Memory B cell (primary cell): ENCODE data around the gene IKZF1.

ENCODE experiments used
- ATAC-seq: fragments of 150-1000 bp; cut with Tn5 transposase; 2 replicates; pipeline ENCODE4 v1.10.0; 2021; ENCODE audit warnings: low read depth, mild to moderate bottlenecking, moderate library complexity
- DNase-seq, 2 donors: peaks; one replicate each; pipeline ENCODE4 v3.0.0; 2022; ENCODE audit warnings: low spot score in 2 of 2
- H3K27ac Mint-ChIP-seq: one replicate; pipeline ENCODE4 v1.8.0; 2022; ENCODE audit warnings: mild to moderate bottlenecking, moderate library complexity, mixed read lengths
- H3K27me3 Mint-ChIP-seq: one replicate; pipeline ENCODE4 v1.8.0; 2022; ENCODE audit warnings: mixed read lengths
- H3K36me3 Mint-ChIP-seq: one replicate; pipeline ENCODE4 v1.8.0; 2022; ENCODE audit warnings: mild to moderate bottlenecking, mixed read lengths
- H3K4me1 Mint-ChIP-seq: one replicate; pipeline ENCODE4 v1.8.0; 2022; ENCODE audit warnings: mixed read lengths
- H3K4me3 Mint-ChIP-seq: one replicate; pipeline ENCODE4 v1.8.0; 2022; ENCODE audit warnings: mild to moderate bottlenecking, moderate library complexity, mixed read lengths
- H3K9me3 Mint-ChIP-seq: one replicate; pipeline ENCODE4 v1.8.0; 2022; ENCODE audit warnings: mixed read lengths

Gene IKZF1

DNA sequence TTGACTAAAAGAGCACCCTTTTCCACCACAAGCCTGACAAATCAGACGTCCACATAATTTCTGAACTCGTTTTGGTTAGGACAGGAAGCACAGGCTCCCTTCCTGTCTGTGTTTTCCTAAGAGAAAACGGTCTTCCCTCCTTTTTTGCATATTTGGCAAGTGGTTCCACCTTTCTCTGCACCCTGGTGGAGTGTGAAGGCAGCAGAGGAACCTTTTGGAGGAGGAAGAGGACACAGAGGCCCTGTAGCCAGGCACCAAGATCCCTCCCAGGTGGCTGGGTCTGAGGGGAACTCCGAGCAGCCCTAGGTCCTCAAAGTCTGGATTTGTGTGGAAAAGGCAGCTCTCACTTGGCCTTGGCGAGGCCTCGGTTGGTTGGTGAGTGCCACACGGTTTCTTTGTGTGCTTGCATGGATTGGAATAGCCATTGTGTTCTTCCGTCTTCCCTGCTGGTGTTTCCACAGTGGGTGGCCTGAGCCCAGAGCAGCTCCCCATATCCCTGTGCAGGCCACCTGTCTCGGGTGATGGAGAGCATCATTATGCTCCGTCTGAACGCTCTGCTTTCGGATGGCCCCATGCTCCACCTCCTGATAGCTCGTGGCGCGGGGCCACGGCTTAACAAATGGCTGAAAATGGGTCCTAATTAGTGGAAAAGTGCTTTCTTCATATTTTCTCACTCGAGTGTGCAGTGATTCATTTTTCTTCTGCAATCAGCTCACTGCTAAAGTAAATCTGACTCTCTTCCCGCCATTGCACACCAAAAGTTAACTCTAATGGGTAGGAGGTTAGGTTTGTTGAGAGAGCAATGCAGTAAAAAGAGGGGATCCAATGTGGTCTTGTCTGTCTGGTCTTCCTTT is 4.2 kb downstream of the IKZF1 start:
- peak overlapping the region; percentile 100 for H3K4me3 Mint-ChIP-seq
- H3K36me3 Mint-ChIP-seq: peaks cover 19% of the 10 kb centered on the region
- H3K27ac Mint-ChIP-seq: peak overlapping the region; percentile 96
- no peaks in the 10 kb centered on the region for H3K27me3 Mint-ChIP-seq
- peaks cover 32% of the 10 kb centered on the region for H3K4me1 Mint-ChIP-seq
- ATAC-seq (no peak), DNase-seq (no peak)
- no peaks in the 10 kb centered on the region for H3K9me3 Mint-ChIP-seq

DNA sequence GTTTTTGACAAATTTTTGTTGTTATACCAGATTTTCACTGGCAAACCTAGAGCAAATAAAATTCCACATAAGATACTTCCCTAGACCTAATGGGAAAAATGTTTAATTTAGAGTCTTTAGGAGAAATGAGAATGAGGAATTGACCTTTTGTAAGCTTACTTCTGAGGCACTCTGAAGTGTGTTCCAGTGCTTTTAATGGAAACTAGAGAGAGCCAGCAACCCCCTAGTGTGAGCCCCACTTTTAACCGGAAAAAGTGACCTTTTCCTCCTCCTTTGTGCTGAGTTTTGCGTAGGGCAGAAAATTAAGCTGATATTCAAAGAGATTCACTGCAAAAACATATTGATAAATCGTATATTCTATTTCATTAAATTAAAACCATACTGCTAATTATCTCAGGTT is 5.2 kb downstream of the IKZF1 start:
- DNase-seq: no peak
- peak overlapping the region; percentile 100 for H3K4me3 Mint-ChIP-seq
- H3K27ac Mint-ChIP-seq: peak overlapping the region; percentile 96
- peaks cover 42% of the 10 kb centered on the region for H3K4me1 Mint-ChIP-seq
- H3K9me3 Mint-ChIP-seq: no peaks in the 10 kb centered on the region
- no peak for ATAC-seq
- H3K27me3 Mint-ChIP-seq: no peaks in the 10 kb centered on the region
- H3K36me3 Mint-ChIP-seq: peaks cover 24% of the 10 kb centered on the region

DNA sequence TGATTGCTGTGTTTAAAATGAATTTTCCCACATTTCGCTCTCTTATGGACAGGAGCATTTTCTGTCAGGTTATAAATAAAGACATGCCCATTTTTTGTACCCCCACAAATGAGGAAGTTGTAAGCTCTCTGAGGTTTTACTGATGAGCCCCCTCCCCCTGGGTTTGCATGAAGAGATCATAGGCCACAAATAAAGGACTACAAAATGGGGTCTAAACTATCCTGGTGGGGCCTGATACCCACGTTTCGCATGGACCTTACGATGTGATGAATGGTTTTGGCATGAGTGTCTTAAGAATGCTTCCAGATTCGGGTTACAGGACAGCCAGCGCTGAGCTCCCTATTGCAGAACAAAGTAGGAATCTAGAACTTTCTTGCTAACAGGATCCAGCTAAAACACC is 5.8 kb downstream of the IKZF1 start:
- H3K4me1 Mint-ChIP-seq: peaks cover 47% of the 10 kb centered on the region
- H3K27ac Mint-ChIP-seq: peak overlapping the region; percentile 96
- no peaks in the 10 kb centered on the region for H3K27me3 Mint-ChIP-seq
- H3K4me3 Mint-ChIP-seq: peak overlapping the region; percentile 100
- no peak for DNase-seq
- H3K36me3 Mint-ChIP-seq: peaks cover 22% of the 10 kb centered on the region
- ATAC-seq: peak; percentile 26
- no peaks in the 10 kb centered on the region for H3K9me3 Mint-ChIP-seq

DNA sequence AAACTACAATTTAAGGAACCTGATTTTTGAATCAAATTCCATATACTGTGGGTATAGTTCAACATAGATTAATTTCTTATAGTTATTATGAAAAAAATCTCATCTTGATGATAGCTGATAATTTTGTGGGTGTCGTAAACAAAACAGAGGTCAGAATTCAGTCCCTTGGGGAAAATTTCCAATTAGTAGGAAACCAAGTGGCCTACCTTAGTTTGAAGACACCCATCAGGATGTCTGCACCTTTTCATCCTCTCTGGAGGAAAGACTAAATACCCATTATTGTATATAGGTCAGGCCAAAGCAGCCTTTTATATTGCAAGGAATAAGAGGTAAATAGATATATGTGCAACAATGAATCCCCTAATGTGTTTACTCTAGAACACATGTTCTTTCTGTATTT is 6.4 kb downstream of the IKZF1 start:
- Mint-ChIP-seq H3K36me3 (peaks cover 22% of the 10 kb centered on the region), H3K27me3 (no peaks in the 10 kb centered on the region), H3K4me3 (peak overlapping the region; percentile 100), H3K27ac (peak overlapping the region; percentile 96), H3K4me1 (peaks cover 52% of the 10 kb centered on the region), H3K9me3 (no peaks in the 10 kb centered on the region)
- ATAC-seq (no peak), DNase-seq (no peak)

DNA sequence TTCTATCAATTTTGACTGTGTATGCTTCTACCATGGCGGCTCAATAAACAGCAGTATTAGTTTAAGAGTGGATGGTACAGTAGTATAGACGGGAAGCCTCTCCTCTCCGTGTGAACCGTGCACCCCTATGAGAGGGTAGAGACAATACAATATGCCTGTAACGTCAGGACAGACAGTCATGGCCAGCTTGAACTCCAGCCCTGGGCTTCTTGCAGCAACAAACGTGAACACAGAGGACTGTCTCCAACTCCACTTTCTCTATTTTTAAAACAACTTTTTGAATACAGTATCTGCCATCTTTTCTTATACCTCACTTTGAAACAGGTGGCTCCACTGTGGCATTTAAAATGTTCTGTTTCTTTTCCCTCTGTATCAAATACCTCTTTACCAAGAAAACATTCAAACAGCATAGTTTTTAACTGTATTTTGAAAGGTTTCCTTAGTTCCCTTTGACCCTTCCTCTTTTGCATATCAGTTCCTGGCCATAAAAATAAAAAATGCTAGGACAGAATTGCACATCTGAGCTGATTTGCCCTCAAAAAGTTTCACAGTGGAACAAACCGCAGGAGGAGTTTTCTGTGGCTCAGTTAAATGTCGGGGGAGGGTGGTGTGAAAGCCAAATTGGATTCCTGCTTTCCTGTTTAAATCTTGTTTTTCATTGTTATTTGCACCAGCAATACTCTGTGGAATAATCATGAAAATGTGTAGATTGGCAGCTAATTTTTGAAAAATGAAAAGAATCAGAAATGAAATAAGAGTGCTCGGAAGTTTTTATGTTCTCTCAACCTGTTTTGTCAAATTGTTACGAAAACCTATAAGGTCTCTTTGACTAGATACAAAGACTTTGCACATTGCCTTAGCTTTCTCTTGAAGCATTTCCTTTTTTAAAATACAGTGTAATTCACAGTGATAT is 8.0 kb downstream of the IKZF1 start:
- no peaks in the 10 kb centered on the region for H3K9me3 Mint-ChIP-seq
- peak overlapping the region; percentile 96 for H3K27ac Mint-ChIP-seq
- H3K27me3 Mint-ChIP-seq: no peaks in the 10 kb centered on the region
- peaks cover 56% of the 10 kb centered on the region for H3K4me1 Mint-ChIP-seq
- H3K4me3 Mint-ChIP-seq: peak overlapping the region; percentile 85
- ATAC-seq (no peak), DNase-seq (no peak)
- peaks cover 15% of the 10 kb centered on the region for H3K36me3 Mint-ChIP-seq

DNA sequence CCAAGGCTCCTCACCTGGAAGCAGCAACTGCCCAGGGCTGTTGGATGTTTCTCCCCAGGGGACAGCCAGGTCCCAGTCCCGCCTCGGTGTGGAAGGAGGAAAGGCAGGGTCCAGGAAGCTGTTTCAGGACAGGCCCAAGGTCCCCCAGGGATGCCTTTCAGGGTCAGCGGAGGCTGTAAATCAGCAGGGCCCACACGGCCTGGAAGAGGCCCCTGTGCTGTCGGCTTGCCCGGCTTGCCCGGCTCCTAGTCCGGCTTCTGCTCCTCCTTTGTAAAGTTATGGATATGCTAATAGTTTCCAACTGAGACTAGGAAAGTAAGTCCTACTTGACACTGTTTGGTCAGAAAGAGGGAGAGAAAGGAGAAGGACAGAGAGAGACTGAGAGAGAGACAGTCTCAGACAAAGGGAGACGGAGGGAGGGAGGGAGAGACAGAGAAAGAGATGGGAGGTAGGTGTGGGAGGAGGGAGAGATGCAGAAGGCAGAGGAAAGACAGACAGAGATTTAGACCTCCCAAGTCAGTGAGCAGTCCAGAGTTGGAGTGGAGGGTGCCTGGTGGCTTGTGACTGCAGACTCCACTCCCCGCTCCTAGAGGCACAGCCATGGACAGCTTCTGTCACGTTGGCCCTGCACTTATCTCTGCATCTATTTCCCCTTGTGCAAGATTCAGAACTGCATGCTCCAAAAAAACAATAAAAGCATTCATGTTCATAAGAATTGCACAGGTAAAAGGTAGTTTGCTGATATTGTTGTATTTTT is 10.5 kb downstream of the IKZF1 start:
- no peaks in the 10 kb centered on the region for H3K9me3 Mint-ChIP-seq
- H3K4me3 Mint-ChIP-seq: peak overlapping the region; percentile 85
- H3K4me1 Mint-ChIP-seq: peaks cover 65% of the 10 kb centered on the region
- no peaks in the 10 kb centered on the region for H3K27me3 Mint-ChIP-seq
- DNase-seq: no peak
- peaks cover 13% of the 10 kb centered on the region for H3K36me3 Mint-ChIP-seq
- peak overlapping the region; percentile 96 for H3K27ac Mint-ChIP-seq
- ATAC-seq: no peak

DNA sequence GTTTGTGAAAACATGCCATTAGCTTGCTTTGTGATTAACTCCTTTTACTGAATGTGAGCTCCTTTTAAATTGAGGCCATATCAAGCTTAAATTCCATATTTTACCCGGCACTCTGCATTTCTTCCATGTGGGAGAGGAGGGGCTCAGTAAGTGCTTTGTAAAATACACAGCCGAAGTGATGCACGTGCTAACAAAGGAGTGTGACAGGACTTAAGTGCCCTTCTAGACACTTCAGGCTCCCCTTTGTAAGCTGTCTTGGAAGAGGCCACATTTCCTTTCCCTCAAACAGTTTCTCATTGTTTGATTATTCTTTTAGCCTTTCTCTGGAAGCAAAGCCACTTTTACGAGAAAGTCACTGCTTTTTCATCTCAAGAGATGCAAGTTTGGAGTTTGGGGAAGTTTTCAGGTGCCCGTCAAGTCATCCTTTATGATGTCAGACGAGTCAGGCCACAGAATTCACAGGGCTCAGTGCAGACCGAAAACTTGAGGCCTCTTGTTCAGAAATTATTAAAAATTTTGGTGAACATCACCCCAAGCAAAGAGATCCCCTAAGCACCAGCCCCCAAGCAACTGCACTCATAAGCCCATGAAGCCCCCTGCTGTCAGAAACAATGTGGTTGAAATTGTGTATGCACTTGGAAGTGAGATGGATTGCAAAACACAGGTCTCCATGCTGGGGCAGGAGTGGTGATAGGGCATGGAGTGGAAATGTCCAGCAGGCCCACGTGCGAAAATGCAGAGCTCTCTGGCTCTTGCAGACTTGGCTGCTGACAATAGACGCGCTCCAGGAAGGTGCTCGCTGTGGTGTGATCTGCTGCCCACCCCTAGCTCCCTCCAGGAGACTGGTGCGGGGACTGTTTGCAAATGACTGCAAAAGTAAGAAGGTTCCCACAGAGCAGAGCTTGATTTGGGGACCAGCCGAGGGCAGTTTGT is 11.5 kb downstream of the IKZF1 start:
- peak overlapping the region; percentile 85 for H3K4me3 Mint-ChIP-seq
- H3K27ac Mint-ChIP-seq: peak overlapping the region; percentile 96
- ATAC-seq (peak; percentile 1), DNase-seq (no peak)
- peaks cover 66% of the 10 kb centered on the region for H3K4me1 Mint-ChIP-seq
- no peaks in the 10 kb centered on the region for H3K27me3 Mint-ChIP-seq
- H3K9me3 Mint-ChIP-seq: no peaks in the 10 kb centered on the region
- H3K36me3 Mint-ChIP-seq: peaks cover 16% of the 10 kb centered on the region

DNA sequence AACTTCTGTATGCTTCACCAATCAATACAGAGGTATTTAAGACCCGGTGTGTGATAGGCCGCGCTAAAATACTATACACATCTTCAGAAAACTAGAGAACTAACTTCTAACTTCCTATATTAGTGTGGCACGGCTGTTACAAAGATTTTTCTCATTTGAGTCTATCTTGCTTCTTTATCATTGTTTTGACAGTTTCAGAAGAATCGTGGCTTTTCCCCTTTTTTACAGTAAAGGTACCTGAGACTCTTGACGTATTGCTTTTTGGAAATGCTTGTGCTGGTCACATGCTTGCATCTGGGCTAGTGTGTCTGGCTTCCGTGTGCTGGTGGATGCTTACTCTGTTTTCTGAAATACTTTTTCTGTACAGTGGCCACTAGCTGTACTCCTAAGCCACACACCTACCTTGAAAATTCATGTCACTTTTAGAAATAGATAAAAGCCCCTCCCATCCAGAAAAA is 12.7 kb downstream of the IKZF1 start:
- H3K4me3 Mint-ChIP-seq: peak overlapping the region; percentile 55
- H3K27me3 Mint-ChIP-seq: no peaks in the 10 kb centered on the region
- H3K27ac Mint-ChIP-seq: peak overlapping the region; percentile 96
- peaks cover 16% of the 10 kb centered on the region for H3K36me3 Mint-ChIP-seq
- ATAC-seq: peak; percentile 87
- DNase-seq: peak in 1 of 2 donors; percentile 59
- H3K4me1 Mint-ChIP-seq: peaks cover 69% of the 10 kb centered on the region
- H3K9me3 Mint-ChIP-seq: no peaks in the 10 kb centered on the region

DNA sequence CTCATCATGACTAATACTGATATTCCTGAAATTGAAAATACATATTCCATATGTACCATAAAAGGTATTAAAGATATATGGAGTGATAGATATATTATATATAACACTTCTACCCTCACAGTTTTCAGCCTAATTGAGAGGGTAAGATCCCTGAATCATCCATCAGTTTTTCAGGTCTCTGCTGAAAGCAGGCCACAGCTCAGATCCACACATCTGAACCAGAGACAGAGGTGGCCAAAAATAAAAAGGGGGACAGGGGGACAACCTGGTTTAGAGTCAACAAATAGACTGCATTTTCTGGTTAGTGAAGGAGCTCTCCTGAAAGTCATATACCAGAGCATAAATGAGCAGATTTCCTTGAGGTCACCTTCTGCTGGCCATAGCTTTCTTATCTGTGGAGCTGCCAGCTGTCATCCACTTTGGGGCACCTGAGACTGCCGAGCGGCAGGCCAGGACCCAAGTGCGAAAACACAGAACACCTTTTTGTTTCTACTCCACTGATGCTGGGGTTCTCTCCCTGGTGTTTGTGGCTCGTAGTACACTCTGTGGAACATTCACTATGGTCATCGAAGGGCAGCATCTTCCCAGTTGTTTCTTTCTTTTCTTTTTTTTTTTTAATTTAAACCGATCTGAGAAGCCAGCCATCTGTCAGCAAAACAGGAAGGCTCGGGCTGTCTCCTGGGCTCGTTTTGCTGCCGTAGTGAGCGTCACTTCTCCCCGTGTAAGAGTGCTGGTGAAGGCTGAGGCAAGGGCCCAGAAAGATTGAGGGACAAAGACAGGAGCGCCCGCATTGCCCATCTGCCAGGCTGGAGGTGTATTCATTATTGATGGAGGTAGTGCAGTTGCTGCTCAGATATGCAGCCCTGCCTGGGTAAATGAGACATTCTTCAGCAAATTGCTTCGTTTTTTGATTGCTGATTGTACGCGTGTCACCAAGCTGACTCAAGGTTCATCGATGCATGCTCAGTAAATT is 13.5 kb downstream of the IKZF1 start:
- Mint-ChIP-seq H3K36me3 (peaks cover 20% of the 10 kb centered on the region), H3K9me3 (no peaks in the 10 kb centered on the region), H3K4me1 (peaks cover 68% of the 10 kb centered on the region), H3K27ac (peak overlapping the region; percentile 96), H3K27me3 (no peaks in the 10 kb centered on the region), H3K4me3 (peak overlapping the region; percentile 62)
- ATAC-seq (peak; percentile 16), DNase-seq (no peak)

DNA sequence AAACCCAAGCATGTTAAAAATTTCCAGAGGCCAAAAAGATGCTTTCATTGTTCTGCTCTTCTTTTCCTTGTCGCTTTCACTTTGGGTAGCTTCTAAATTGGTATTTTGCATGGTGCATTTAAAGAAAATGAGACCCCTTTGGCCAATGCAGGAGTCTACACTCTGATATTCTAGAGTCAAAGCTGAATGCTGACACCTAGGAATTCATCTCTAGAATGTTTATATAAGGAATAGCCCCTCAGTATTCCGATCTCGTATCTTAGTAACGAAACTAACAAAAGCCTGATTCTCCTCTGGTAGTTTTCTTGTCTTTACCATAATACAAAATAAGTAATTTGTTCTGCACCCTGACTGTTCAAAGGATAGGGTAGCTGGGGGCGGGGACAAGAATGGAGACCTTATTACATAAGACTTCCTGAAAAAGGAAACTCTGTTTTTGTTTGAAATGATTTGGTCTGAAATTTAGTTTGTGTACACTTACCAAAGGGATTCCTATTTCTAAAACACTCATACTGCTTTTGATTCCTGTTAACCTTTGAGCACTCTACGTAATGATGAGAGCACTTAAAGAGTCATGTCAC is 17.1 kb downstream of the IKZF1 start:
- Mint-ChIP-seq H3K27me3 (no peaks in the 10 kb centered on the region), H3K36me3 (peaks cover 24% of the 10 kb centered on the region), H3K9me3 (no peaks in the 10 kb centered on the region), H3K27ac (peak overlapping the region; percentile 96), H3K4me1 (peaks cover 51% of the 10 kb centered on the region), H3K4me3 (peak overlapping the region; percentile 21)
- ATAC-seq (no peak), DNase-seq (no peak)

DNA sequence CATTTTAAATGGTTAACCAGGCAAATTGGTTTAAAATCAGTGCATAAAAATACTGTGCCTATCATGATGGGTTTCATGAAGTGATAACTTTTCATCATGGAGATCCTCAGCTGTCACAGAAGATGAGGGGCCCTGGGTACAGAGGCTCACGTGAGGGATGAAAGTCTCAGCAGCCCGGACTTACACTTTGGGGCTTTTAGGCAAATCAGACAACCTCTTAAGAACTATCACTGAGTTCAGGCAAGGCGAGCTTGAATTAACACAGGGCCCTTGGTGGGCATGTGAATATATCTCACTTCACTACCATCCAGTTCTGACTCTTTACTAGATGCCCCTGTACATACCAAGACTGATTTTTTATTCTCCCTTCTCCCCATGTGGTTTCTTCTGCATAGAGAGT is 19.6 kb downstream of the IKZF1 start:
- H3K9me3 Mint-ChIP-seq: no peaks in the 10 kb centered on the region
- peaks cover 40% of the 10 kb centered on the region for H3K4me1 Mint-ChIP-seq
- H3K27ac Mint-ChIP-seq: peak overlapping the region; percentile 80
- H3K4me3 Mint-ChIP-seq: no peak overlapping the region
- H3K36me3 Mint-ChIP-seq: peaks cover 29% of the 10 kb centered on the region
- H3K27me3 Mint-ChIP-seq: no peaks in the 10 kb centered on the region
- ATAC-seq: no peak
- no peak for DNase-seq

DNA sequence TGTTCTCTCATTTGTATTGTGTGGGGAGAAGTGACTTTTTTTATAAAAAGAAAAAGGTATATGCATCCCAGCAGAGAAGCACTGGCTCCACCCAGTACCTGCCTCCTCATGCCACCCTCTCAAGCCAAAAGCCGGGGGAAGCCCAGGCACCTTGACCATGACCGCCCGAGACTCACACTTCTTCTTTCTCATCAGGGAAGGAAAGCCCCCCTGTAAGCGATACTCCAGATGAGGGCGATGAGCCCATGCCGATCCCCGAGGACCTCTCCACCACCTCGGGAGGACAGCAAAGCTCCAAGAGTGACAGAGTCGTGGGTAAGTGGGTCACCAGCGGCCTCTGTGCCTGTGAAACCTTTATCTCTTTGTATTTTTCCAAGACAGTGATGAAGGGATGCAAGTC is 22.9 kb downstream of the IKZF1 start:
- Mint-ChIP-seq H3K27ac (no peak overlapping the region), H3K4me3 (no peak overlapping the region), H3K27me3 (no peaks in the 10 kb centered on the region), H3K9me3 (no peaks in the 10 kb centered on the region), H3K36me3 (peaks cover 36% of the 10 kb centered on the region), H3K4me1 (peaks cover 49% of the 10 kb centered on the region)
- DNase-seq: no peak
- peak; percentile 59 for ATAC-seq
